Retinal pigment epithelial cell (primary cell): ENCODE data around the gene KIAA2012.

Experiments used
- DNase-seq: peaks from one replicate; pipeline ENCODE4 v3.0.0-alpha.2; 2010; ENCODE audit warnings: low read depth
- H3K4me3 ChIP-seq: 2 replicates; pipeline ENCODE4 v1.5.1; 2011; ENCODE audit warnings: mild to moderate bottlenecking, low read length, control low read depth, moderate library complexity
- TF ChIP-seq, protein P1 (sequence below): conservative IDR thresholded peaks from 2 replicates; pipeline ENCODE4 v1.5.1; 2011; ENCODE audit warnings: low read depth, low read length, control low read depth, inconsistent platforms

Gene KIAA2012

DNA sequence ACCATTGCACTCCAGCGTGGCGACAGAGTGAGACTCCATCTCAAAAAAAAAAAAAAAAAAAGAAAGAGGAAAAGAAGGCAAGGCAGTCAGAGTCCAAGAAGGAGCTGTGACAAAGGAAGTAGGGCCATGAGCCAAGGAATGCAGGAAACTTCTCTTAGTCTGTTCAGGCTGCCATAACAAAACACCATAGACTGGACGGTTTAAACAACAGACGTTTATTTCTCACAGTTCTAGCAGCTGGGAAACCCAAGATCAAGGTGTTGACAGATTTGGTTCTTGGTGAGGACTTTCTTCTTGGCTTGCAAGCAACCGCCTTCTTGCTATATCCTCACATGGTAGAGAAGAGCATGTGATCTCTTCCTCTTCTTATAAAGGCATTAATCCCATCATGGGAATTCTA is 178.4 kb downstream of the KIAA2012 start:
- DNase-seq = no peak
- H3K4me3 ChIP-seq = no peak overlapping the region

More for the DNA sequence above, 178.4 kb downstream of the KIAA2012 start:
- TF ChIP-seq, protein P1, sequence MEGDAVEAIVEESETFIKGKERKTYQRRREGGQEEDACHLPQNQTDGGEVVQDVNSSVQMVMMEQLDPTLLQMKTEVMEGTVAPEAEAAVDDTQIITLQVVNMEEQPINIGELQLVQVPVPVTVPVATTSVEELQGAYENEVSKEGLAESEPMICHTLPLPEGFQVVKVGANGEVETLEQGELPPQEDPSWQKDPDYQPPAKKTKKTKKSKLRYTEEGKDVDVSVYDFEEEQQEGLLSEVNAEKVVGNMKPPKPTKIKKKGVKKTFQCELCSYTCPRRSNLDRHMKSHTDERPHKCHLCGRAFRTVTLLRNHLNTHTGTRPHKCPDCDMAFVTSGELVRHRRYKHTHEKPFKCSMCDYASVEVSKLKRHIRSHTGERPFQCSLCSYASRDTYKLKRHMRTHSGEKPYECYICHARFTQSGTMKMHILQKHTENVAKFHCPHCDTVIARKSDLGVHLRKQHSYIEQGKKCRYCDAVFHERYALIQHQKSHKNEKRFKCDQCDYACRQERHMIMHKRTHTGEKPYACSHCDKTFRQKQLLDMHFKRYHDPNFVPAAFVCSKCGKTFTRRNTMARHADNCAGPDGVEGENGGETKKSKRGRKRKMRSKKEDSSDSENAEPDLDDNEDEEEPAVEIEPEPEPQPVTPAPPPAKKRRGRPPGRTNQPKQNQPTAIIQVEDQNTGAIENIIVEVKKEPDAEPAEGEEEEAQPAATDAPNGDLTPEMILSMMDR = no peak
